GM21360 (cell line): ENCODE results near the gene WNK2.

Experiments used
- ATAC-seq: cut with Tn5 transposase; IDR thresholded peaks from one replicate; pipeline ENCODE4 v1.9.1; 2021; ENCODE audit warnings: mild to moderate bottlenecking, moderate library complexity; ENCODE audit not compliant: unreplicated experiment

The WNK2 gene

GRCh38 chr9:93263334-93264229 lies 79.6 kb downstream of the WNK2 start:
- no peak for ATAC-seq

GRCh38 chr9:93264338-93265125 lies 80.6 kb downstream of the WNK2 start:
- ATAC-seq: no peak

GRCh38 chr9:93265301-93265971 lies 81.5 kb downstream of the WNK2 start:
- no peak for ATAC-seq

- no peak for ATAC-seq
Measured at GRCh38 chr9:93265972-93266371, 82.0 kb downstream of the WNK2 start.

- ATAC-seq: no peak
Measured at GRCh38 chr9:93266521-93267001, 82.6 kb downstream of the WNK2 start.

- no peak for ATAC-seq
Measured at GRCh38 chr9:93267091-93267541, 83.2 kb downstream of the WNK2 start.

- ATAC-seq: no peak
Measured at GRCh38 chr9:93267681-93268505, 84.0 kb downstream of the WNK2 start.

GRCh38 chr9:93268551-93269314 lies 84.8 kb downstream of the WNK2 start:
- ATAC-seq: no peak

- ATAC-seq: no peak
Measured at GRCh38 chr9:93270976-93271375, 87.0 kb downstream of the WNK2 start.

GRCh38 chr9:93276973-93277372 lies 93.0 kb downstream of the WNK2 start:
- no peak for ATAC-seq

- no peak for ATAC-seq
Measured at GRCh38 chr9:93278144-93278543, 94.2 kb downstream of the WNK2 start.

GRCh38 chr9:93280661-93281259 lies 96.8 kb downstream of the WNK2 start:
- no peak for ATAC-seq

- no peak for ATAC-seq
Measured at GRCh38 chr9:93286252-93287188, 102.6 kb downstream of the WNK2 start.

GRCh38 chr9:93287189-93287552 lies 103.2 kb downstream of the WNK2 start:
- no peak for ATAC-seq

- no peak for ATAC-seq
Measured at GRCh38 chr9:93287593-93287992, 103.7 kb downstream of the WNK2 start.

- ATAC-seq: no peak
Measured at GRCh38 chr9:93288341-93288740, 104.4 kb downstream of the WNK2 start.

- ATAC-seq: no peak
Measured at GRCh38 chr9:93288891-93289883, 105.2 kb downstream of the WNK2 start.
